Hair follicular keratinocyte (primary cell): Measurements from ENCODE around the gene SNN. TPM values are rescaled to one million over a fixed set of nuclear protein-coding genes. Genes with fewer than 3 reads are reported as not detected.

Source experiments
- total RNA-seq: library from RNA; depleted of rRNA; stranded (reverse); fragments of >200 nt; gene quantifications from 2 replicates; pipeline ENCODE4 v1.2.3, GENCODE V29; 2015

The SNN gene
- total RNA-seq, result 7.3 and 8.4 TPM in 2 replicates

DNA sequence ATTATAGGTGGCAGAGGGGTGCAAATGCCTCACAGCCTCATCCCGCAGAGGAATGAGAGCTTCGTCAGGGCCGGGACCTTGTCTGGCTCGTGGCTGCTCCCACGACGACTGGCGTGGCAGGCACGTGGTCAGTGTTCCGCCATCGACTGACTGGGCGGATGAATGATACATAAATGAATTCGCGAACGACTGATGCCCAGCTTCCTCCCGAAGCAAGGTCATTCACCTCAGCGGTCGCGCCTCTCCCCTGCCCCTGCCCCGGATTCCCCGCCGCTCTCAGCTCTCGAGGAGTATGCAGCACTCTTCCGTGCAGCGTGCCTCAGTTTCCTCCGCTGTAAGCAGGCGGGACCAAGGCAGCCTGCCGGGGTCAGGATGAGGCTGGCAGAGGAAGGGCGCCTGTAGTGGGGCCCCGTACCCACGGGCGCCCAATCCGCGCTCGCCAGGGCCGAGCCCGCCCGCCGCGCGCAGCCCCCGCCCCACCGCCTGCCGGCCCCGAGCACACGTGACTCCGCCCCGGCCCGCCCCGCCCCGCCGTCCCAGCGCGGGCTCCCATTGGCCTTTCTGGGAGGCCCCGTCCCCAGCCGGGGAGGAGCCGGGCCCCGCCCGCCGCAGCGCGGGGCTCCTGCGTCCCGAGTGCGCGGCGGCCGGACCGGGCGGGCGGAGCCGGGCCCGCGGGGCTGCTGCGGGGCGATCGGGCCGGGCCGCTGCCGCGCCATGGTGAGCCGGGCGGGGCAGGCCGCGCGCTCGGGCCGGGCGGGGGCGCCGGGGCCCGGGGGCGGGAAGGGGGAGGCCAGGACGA, at the start of gene SNN:
Gene SNN (plus strand): TSS at position 632 of the 799 bp plus-strand sequence. CDS start 7,605 bp downstream, outside the sequence.

Other genes with a start within 250 kb of the SNN start
- 99.8 and 107 TPM in 2 replicates for gene LITAF, start 81.5 kb upstream of the SNN start, total RNA-seq
- gene TXNDC11, start 74.4 kb downstream of the SNN start, total RNA-seq, result 31.9 and 37.7 TPM in 2 replicates
- gene ZC3H7A, start 128.8 kb downstream of the SNN start, total RNA-seq, result 14.5 and 20.1 TPM in 2 replicates
- gene RSL1D1, start 183.1 kb downstream of the SNN start, total RNA-seq, result 180 and 184 TPM in 2 replicates
- 80.9 and 112 TPM in 2 replicates for gene GSPT1, start 247.5 kb downstream of the SNN start, total RNA-seq